Measurements from ENCODE around the gene ASPG. TPM values are rescaled to one million over a fixed set of nuclear protein-coding genes. Genes with fewer than 3 reads are reported as not detected.

Gene ASPG
- total RNA-seq, 1 experiment from 2014 or later = not detected

GRCh38 chr14:104105071-104105821 is 19.7 kb downstream of the ASPG start:
- POLR2A ChIA-PET = no interaction called here
- Histone ChIP-seq H3K27me3 (ENCODE audit: control insufficient read depth, insufficient read depth, low read length) (no peaks in the 10 kb centered on the region), H3K36me3 (ENCODE audit: control insufficient read depth, insufficient read depth, low read length) (no peaks in the 10 kb centered on the region), H3K4me1 (ENCODE audit: control insufficient read depth, insufficient read depth, low read length) (no peaks in the 10 kb centered on the region), H3K9me3 (ENCODE audit: control insufficient read depth, insufficient read depth, low read depth, low read length) (no peaks in the 10 kb centered on the region), H3K4me3 (ENCODE audit: low read depth in 2 of 2, low read length in 2 of 2) (no peak overlapping the region), H3K27ac (ENCODE audit: low read length) (no peak overlapping the region)
- intact Hi-C loops (cut with micrococcal nuclease; ENCODE audit: unreplicated experiment) = no loop called here
- DNase-seq (ENCODE audit: low read depth, low spot score) = no peak
- CTCF ChIA-PET = no interaction called here
- no peak for TF ChIP-seq REST (IDR thresholded peaks at IDR 0.05; ENCODE audit: insufficient read depth in 1 of 2, low read depth in 2 of 2, low read length in 1 of 2)
- no peak for TF ChIP-seq SIN3A (IDR thresholded peaks at IDR 0.05; ENCODE audit: borderline replicate concordance, insufficient read depth, low read depth, low read length)
- in situ Hi-C loops (cut with HindIII; ENCODE audit: low pct_unique_long_range_greater_than_20kb, low sequenced_read_pairs) = no loop called here
- ATAC-seq = no peak
- BruUV-seq (replicated peaks) = no TSS peak

- ATAC-seq (no peak), DNase-seq (ENCODE audit: low read depth, low spot score) (no peak)
- Histone ChIP-seq H3K27me3 (ENCODE audit: control insufficient read depth, insufficient read depth, low read length) (no peaks in the 10 kb centered on the region), H3K27ac (ENCODE audit: low read length) (no peak overlapping the region), H3K4me3 (ENCODE audit: low read depth in 2 of 2, low read length in 2 of 2) (no peak overlapping the region), H3K9me3 (ENCODE audit: control insufficient read depth, insufficient read depth, low read depth, low read length) (no peaks in the 10 kb centered on the region), H3K36me3 (ENCODE audit: control insufficient read depth, insufficient read depth, low read length) (no peaks in the 10 kb centered on the region), H3K4me1 (ENCODE audit: control insufficient read depth, insufficient read depth, low read length) (no peaks in the 10 kb centered on the region)
- TF ChIP-seq REST (IDR thresholded peaks at IDR 0.05; ENCODE audit: insufficient read depth in 1 of 2, low read depth in 2 of 2, low read length in 1 of 2) (no peak), TCF7L2 (IDR thresholded peaks at IDR 0.05; ENCODE audit: low read depth, low read length) (no peak), POLR2AphosphoS5 (IDR thresholded peaks at IDR 0.05; ENCODE audit: low read depth, low read length) (no peak), SIN3A (IDR thresholded peaks at IDR 0.05; ENCODE audit: borderline replicate concordance, insufficient read depth, low read depth, low read length) (no peak), CTCF (IDR thresholded peaks at IDR 0.05) (no peak)
- in situ Hi-C loops (cut with HindIII; ENCODE audit: low pct_unique_long_range_greater_than_20kb, low sequenced_read_pairs) = no loop called here
- intact Hi-C loops (cut with micrococcal nuclease; ENCODE audit: unreplicated experiment) = no loop called here
- POLR2A ChIA-PET = no interaction called here
- BruUV-seq (replicated peaks) = no TSS peak
- CTCF ChIA-PET = no interaction called here
Observed at GRCh38 chr14:104105822-104106470, 20.4 kb downstream of the ASPG start.

All from Panc1 (cell line).